Liver (tissue), 3 donors: Measurements from ENCODE around the gene ENKD1.

Source experiments
- EGR1 ChIP-seq, 2 donors: IDR thresholded peaks; 2 replicates each; pipeline ENCODE4 v1.6.1; 2016 to 2018; ENCODE audit warnings: antibody characterized with exemption in 2 of 2, low read depth in 2 of 2
- GABPA ChIP-seq, 2 donors: IDR thresholded peaks in 1 of 2; conservative IDR thresholded peaks in 1 of 2; 2 replicates each; pipeline ENCODE4 v1.6.1; 2016; ENCODE audit warnings: antibody characterized with exemption in 2 of 2, mild to moderate bottlenecking in 1 of 2, moderate library complexity in 1 of 2
- RAD21 ChIP-seq, 2 donors: IDR thresholded peaks; 2 replicates each; pipeline ENCODE4 v1.6.1; 2016; ENCODE audit warnings: antibody characterized with exemption in 2 of 2, mild to moderate bottlenecking in 2 of 2
- TAF1 ChIP-seq: conservative IDR thresholded peaks from 2 replicates; pipeline ENCODE4 v1.6.1; 2016; ENCODE audit warnings: antibody characterized with exemption, mild to moderate bottlenecking
- TF ChIP-seq, protein P1 (sequence below): fragments of 150-350 bp; IDR thresholded peaks from 2 replicates; pipeline ENCODE4 v1.5.1; 2017; ENCODE audit warnings: improper control_type of control experiment, low read depth, low read length; ENCODE audit not compliant: missing input control
- TF ChIP-seq, protein P2 (sequence below): IDR thresholded peaks from 2 replicates; pipeline ENCODE4 v1.6.1; 2016; ENCODE audit warnings: antibody characterized with exemption
- TF ChIP-seq, protein P3 (sequence below): IDR thresholded peaks from 2 replicates; pipeline ENCODE4 v1.6.1; 2016; ENCODE audit warnings: antibody characterized with exemption
- TF ChIP-seq, protein P4 (sequence below): IDR thresholded peaks from 2 replicates; pipeline ENCODE4 v1.6.1; 2016; ENCODE audit warnings: antibody characterized with exemption, mild to moderate bottlenecking
- TF ChIP-seq, protein P5 (sequence below): IDR thresholded peaks from 2 replicates; pipeline ENCODE4 v1.6.1; 2016; ENCODE audit warnings: antibody characterized with exemption
- donor health status: healthy.
- donor health status: healthy.

- TF ChIP-seq, protein P1, sequence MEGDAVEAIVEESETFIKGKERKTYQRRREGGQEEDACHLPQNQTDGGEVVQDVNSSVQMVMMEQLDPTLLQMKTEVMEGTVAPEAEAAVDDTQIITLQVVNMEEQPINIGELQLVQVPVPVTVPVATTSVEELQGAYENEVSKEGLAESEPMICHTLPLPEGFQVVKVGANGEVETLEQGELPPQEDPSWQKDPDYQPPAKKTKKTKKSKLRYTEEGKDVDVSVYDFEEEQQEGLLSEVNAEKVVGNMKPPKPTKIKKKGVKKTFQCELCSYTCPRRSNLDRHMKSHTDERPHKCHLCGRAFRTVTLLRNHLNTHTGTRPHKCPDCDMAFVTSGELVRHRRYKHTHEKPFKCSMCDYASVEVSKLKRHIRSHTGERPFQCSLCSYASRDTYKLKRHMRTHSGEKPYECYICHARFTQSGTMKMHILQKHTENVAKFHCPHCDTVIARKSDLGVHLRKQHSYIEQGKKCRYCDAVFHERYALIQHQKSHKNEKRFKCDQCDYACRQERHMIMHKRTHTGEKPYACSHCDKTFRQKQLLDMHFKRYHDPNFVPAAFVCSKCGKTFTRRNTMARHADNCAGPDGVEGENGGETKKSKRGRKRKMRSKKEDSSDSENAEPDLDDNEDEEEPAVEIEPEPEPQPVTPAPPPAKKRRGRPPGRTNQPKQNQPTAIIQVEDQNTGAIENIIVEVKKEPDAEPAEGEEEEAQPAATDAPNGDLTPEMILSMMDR, result no peak
- TF ChIP-seq, protein P2, sequence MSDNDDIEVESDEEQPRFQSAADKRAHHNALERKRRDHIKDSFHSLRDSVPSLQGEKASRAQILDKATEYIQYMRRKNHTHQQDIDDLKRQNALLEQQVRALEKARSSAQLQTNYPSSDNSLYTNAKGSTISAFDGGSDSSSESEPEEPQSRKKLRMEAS, result no peak
- TF ChIP-seq, protein P3, sequence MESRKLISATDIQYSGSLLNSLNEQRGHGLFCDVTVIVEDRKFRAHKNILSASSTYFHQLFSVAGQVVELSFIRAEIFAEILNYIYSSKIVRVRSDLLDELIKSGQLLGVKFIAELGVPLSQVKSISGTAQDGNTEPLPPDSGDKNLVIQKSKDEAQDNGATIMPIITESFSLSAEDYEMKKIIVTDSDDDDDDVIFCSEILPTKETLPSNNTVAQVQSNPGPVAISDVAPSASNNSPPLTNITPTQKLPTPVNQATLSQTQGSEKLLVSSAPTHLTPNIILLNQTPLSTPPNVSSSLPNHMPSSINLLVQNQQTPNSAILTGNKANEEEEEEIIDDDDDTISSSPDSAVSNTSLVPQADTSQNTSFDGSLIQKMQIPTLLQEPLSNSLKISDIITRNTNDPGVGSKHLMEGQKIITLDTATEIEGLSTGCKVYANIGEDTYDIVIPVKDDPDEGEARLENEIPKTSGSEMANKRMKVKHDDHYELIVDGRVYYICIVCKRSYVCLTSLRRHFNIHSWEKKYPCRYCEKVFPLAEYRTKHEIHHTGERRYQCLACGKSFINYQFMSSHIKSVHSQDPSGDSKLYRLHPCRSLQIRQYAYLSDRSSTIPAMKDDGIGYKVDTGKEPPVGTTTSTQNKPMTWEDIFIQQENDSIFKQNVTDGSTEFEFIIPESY, result no peak
- TF ChIP-seq, protein P4, sequence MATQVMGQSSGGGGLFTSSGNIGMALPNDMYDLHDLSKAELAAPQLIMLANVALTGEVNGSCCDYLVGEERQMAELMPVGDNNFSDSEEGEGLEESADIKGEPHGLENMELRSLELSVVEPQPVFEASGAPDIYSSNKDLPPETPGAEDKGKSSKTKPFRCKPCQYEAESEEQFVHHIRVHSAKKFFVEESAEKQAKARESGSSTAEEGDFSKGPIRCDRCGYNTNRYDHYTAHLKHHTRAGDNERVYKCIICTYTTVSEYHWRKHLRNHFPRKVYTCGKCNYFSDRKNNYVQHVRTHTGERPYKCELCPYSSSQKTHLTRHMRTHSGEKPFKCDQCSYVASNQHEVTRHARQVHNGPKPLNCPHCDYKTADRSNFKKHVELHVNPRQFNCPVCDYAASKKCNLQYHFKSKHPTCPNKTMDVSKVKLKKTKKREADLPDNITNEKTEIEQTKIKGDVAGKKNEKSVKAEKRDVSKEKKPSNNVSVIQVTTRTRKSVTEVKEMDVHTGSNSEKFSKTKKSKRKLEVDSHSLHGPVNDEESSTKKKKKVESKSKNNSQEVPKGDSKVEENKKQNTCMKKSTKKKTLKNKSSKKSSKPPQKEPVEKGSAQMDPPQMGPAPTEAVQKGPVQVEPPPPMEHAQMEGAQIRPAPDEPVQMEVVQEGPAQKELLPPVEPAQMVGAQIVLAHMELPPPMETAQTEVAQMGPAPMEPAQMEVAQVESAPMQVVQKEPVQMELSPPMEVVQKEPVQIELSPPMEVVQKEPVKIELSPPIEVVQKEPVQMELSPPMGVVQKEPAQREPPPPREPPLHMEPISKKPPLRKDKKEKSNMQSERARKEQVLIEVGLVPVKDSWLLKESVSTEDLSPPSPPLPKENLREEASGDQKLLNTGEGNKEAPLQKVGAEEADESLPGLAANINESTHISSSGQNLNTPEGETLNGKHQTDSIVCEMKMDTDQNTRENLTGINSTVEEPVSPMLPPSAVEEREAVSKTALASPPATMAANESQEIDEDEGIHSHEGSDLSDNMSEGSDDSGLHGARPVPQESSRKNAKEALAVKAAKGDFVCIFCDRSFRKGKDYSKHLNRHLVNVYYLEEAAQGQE, result no peak
- TF ChIP-seq, protein P5, sequence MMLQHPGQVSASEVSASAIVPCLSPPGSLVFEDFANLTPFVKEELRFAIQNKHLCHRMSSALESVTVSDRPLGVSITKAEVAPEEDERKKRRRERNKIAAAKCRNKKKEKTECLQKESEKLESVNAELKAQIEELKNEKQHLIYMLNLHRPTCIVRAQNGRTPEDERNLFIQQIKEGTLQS, result no peak
- TF ChIP-seq GABPA (IDR thresholded peaks at IDR 0.05 in 1 of 2, conservative IDR thresholded peaks at IDR 0.05 in 1 of 2), result no peak
- TF ChIP-seq EGR1 (IDR thresholded peaks at IDR 0.05; ENCODE audit: low read depth in 2 of 2), result no peak
- no peak for TF ChIP-seq RAD21 (IDR thresholded peaks at IDR 0.05)
- TF ChIP-seq TAF1, result no peak
Observed at GRCh38 chr16:67632415-67633172, 34.0 kb downstream of the ENKD1 start.
